ENCODE results near the gene SMCO4. TPM values are rescaled to one million over a fixed set of nuclear protein-coding genes. Genes with fewer than 3 reads are reported as not detected.

The SMCO4 gene
- total and polyA plus RNA-seq, 2 experiments from 2014 or later, result 36.1 to 60.9 TPM

- Histone ChIP-seq H3K9me2 (replicated peaks; ENCODE audit: insufficient read depth) (no peaks in the 10 kb centered on the region), H3K4me2 (no peak overlapping the region), H3K9me3 (ENCODE audit: low read depth) (no peaks in the 10 kb centered on the region), H3K27ac (no peak overlapping the region), H2AFZ (no peak overlapping the region), H4K20me1 (ENCODE audit: insufficient read depth, poor library complexity, severe bottlenecking) (no peaks in the 10 kb centered on the region), H3K27me3 (no peaks in the 10 kb centered on the region), H3K4me1 (ENCODE audit: insufficient read depth) (no peaks in the 10 kb centered on the region), H3K36me3 (replicated peaks; ENCODE audit: insufficient read depth, low read depth) (no peaks in the 10 kb centered on the region), H3K79me2 (peaks cover 43% of the 10 kb centered on the region), H3K4me3 (no peak overlapping the region)
- DNase-seq (ENCODE audit: low spot score), result no peak
- WGBS (ENCODE audit: low lambda C conversion rate, missing lambda C conversion rate), result 92% methylated on average over 1 of the region's 1 CpG
- TF ChIP-seq EZH2 (IDR thresholded peaks at IDR 0.05; ENCODE audit: borderline replicate concordance) (no peak), EZH2phosphoT487 (IDR thresholded peaks at IDR 0.05; ENCODE audit: low read depth, severe bottlenecking, unreplicated experiment) (no peak), CTCF (IDR thresholded peaks at IDR 0.05; ENCODE audit: poor library complexity) (no peak)
Observed at GRCh38 chr11:93507517-93507916, 35.7 kb downstream of the SMCO4 start.

GRCh38 chr11:93505703-93506102 is 37.5 kb downstream of the SMCO4 start:
- TF ChIP-seq CTCF (IDR thresholded peaks at IDR 0.05; ENCODE audit: poor library complexity) (no peak), EZH2 (IDR thresholded peaks at IDR 0.05; ENCODE audit: borderline replicate concordance) (no peak), EZH2phosphoT487 (IDR thresholded peaks at IDR 0.05; ENCODE audit: low read depth, severe bottlenecking, unreplicated experiment) (no peak)
- H3K4me3 ChIP-seq, result no peak overlapping the region
- H3K4me2 ChIP-seq, result no peak overlapping the region
- no peaks in the 10 kb centered on the region for H3K9me3 ChIP-seq (ENCODE audit: low read depth)
- H4K20me1 ChIP-seq (ENCODE audit: insufficient read depth, poor library complexity, severe bottlenecking), result no peaks in the 10 kb centered on the region
- H3K9me2 ChIP-seq (replicated peaks; ENCODE audit: insufficient read depth), result no peaks in the 10 kb centered on the region
- no peaks in the 10 kb centered on the region for H3K27me3 ChIP-seq
- H3K4me1 ChIP-seq (ENCODE audit: insufficient read depth), result peaks cover 5% of the 10 kb centered on the region
- WGBS (ENCODE audit: low lambda C conversion rate, missing lambda C conversion rate), result 98% methylated on average over 3 of the region's 3 CpGs
- H3K27ac ChIP-seq, result no peak overlapping the region
- H3K36me3 ChIP-seq (replicated peaks; ENCODE audit: insufficient read depth, low read depth), result no peaks in the 10 kb centered on the region
- peaks cover 41% of the 10 kb centered on the region for H3K79me2 ChIP-seq
- DNase-seq (ENCODE audit: low spot score), result no peak
- no peak overlapping the region for H2AFZ ChIP-seq

GRCh38 chr11:93504110-93505095 is 38.8 kb downstream of the SMCO4 start:
- no peak overlapping the region for H3K4me2 ChIP-seq
- H3K4me3 ChIP-seq, result no peak overlapping the region
- WGBS (ENCODE audit: low lambda C conversion rate, missing lambda C conversion rate), result 78% methylated on average over 3 of the region's 3 CpGs
- H3K27me3 ChIP-seq, result no peaks in the 10 kb centered on the region
- peaks cover 35% of the 10 kb centered on the region for H3K79me2 ChIP-seq
- no peaks in the 10 kb centered on the region for H3K36me3 ChIP-seq (replicated peaks; ENCODE audit: insufficient read depth, low read depth)
- peaks cover 5% of the 10 kb centered on the region for H3K4me1 ChIP-seq (ENCODE audit: insufficient read depth)
- H3K9me2 ChIP-seq (replicated peaks; ENCODE audit: insufficient read depth), result no peaks in the 10 kb centered on the region
- no peak for TF ChIP-seq CTCF (IDR thresholded peaks at IDR 0.05; ENCODE audit: poor library complexity)
- TF ChIP-seq EZH2phosphoT487 (IDR thresholded peaks at IDR 0.05; ENCODE audit: low read depth, severe bottlenecking, unreplicated experiment), result no peak
- TF ChIP-seq EZH2 (IDR thresholded peaks at IDR 0.05; ENCODE audit: borderline replicate concordance), result no peak
- no peak overlapping the region for H3K27ac ChIP-seq
- no peak for DNase-seq (ENCODE audit: low spot score)
- no peaks in the 10 kb centered on the region for H3K9me3 ChIP-seq (ENCODE audit: low read depth)
- H2AFZ ChIP-seq, result no peak overlapping the region
- H4K20me1 ChIP-seq (ENCODE audit: insufficient read depth, poor library complexity, severe bottlenecking), result no peaks in the 10 kb centered on the region
